BE2C (cell line): ENCODE data around the gene CEPT1.

Experiments
- DNase-seq: peaks from one replicate; pipeline ENCODE4 v3.0.0-alpha.2; 2020
- H3K27me3 ChIP-seq: fragments of 250-450 bp; sonication (Bioruptor Pico); 2 replicates; pipeline ENCODE4 v1.5.1; 2020; ENCODE audit warnings: mild to moderate bottlenecking
- H3K36me3 ChIP-seq: fragments of 250-450 bp; sonication (Bioruptor Pico); 2 replicates; pipeline ENCODE4 v1.5.1; 2020; ENCODE audit warnings: mild to moderate bottlenecking
- H3K4me1 ChIP-seq: fragments of 250-450 bp; sonication (Bioruptor Pico); 2 replicates; pipeline ENCODE4 v1.5.1; 2020
- H3K4me3 ChIP-seq: 2 replicates; pipeline ENCODE4 v1.5.1; 2011; ENCODE audit warnings: low read depth, low read length
- H3K9me3 ChIP-seq: fragments of 250-450 bp; sonication (Bioruptor Pico); 2 replicates; pipeline ENCODE4 v1.5.1; 2020
- TF ChIP-seq, protein P1 (sequence below): IDR thresholded peaks from 2 replicates; pipeline ENCODE4 v1.5.1; 2012; ENCODE audit warnings: mild to moderate bottlenecking, low read depth, low read length

CEPT1 gene

GRCh38 chr1:111216751-111217150 is 76.7 kb downstream of the CEPT1 start:
- no peaks in the 10 kb centered on the region; the same call in 1 of the 2 replicates for H3K27me3 ChIP-seq
- no peaks in the 10 kb centered on the region for H3K4me1 ChIP-seq
- DNase-seq, result no peak
- no peak overlapping the region for H3K4me3 ChIP-seq
- TF ChIP-seq, protein P1, sequence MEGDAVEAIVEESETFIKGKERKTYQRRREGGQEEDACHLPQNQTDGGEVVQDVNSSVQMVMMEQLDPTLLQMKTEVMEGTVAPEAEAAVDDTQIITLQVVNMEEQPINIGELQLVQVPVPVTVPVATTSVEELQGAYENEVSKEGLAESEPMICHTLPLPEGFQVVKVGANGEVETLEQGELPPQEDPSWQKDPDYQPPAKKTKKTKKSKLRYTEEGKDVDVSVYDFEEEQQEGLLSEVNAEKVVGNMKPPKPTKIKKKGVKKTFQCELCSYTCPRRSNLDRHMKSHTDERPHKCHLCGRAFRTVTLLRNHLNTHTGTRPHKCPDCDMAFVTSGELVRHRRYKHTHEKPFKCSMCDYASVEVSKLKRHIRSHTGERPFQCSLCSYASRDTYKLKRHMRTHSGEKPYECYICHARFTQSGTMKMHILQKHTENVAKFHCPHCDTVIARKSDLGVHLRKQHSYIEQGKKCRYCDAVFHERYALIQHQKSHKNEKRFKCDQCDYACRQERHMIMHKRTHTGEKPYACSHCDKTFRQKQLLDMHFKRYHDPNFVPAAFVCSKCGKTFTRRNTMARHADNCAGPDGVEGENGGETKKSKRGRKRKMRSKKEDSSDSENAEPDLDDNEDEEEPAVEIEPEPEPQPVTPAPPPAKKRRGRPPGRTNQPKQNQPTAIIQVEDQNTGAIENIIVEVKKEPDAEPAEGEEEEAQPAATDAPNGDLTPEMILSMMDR, result no peak
- no peaks in the 10 kb centered on the region for H3K36me3 ChIP-seq
- no peaks in the 10 kb centered on the region for H3K9me3 ChIP-seq

DNA sequence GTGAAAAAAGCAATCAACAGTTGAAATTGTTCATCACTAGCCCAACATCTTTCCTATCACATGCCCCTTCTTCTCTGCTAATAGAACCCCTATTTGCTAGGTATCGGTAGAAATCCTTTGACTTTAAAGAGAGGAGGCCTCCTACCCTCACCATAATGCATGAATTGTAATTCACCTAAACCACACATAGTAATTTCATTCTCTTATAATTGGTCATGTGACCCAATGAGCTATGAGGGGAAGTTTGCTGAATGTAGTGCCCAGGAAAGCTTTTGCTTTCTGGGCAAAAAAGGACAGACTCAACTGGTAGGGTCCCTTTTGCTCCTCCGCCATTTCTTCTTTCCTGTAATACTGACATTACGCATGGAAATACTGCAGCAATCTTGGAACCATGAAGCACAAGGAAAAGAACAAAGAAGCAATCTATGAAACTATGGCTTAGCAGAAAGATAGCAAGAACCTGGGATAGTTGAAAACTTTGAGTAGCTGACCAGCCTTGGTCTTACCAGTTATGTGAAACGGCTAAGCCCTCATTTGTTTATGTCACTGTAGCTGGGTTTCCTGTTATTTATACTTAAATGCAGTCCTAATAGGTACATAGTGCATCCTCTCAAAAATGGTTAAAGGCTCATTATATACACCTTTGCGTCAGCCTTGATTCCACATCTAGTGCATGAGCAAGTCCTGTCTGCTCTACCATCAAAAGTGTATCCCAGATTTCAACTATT is 77.3 kb downstream of the CEPT1 start:
- Histone ChIP-seq H3K4me3 (no peak overlapping the region), H3K4me1 (no peaks in the 10 kb centered on the region), H3K36me3 (no peaks in the 10 kb centered on the region), H3K9me3 (no peaks in the 10 kb centered on the region), H3K27me3 (no peaks in the 10 kb centered on the region; the same call in 1 of the 2 replicates)
- DNase-seq, result no peak
- TF ChIP-seq, protein P1, result no peak

DNA sequence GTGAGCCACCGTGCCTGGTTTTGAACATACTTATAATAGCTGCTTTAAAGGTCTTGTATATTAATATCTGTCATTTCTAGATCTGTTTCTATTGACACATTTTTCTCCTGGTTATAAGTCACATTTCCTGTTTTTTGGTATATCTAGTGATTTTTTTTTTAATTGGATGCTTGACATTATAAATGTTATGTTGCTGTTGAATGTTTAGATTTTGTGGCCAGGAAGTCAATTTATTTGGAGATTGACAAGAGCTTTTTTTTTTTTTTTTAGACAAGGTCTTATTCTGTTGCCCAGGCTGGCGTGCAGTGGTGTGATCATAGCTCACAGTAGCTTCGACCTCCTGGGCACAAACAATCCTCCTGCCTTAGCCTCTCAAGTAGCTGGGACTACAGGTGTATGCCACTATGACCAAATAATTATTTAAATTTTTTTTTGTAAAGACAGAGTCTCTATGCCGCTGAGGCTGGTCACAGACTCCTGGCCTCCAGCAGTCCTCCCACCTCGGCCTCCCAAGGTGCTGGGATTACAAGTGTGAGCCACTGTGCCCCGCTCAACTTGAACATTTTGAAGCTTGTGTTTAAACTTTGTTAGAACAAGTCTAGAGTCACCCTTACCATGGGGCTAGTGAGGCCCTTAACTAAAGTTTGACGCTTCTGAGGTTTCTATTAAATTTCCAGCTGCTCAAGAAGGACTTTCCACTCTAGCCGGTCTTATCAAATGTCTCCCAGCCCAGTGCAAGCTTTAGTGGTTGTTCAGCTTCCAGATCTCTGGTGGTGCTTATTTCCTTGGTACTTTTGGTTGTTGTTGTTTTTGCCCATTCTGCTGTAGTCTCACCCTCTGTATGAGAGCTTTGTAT is 78.9 kb downstream of the CEPT1 start:
- DNase-seq, result no peak
- Histone ChIP-seq H3K9me3 (no peaks in the 10 kb centered on the region), H3K27me3 (0 out of 2 replicates have a peak, but pooled peaks cover under 1% of the 10 kb centered on the region), H3K36me3 (no peaks in the 10 kb centered on the region), H3K4me1 (no peaks in the 10 kb centered on the region), H3K4me3 (no peak overlapping the region)
- TF ChIP-seq, protein P1, result no peak

GRCh38 chr1:111219557-111220286 is 79.7 kb downstream of the CEPT1 start:
- Histone ChIP-seq H3K4me1 (no peaks in the 10 kb centered on the region), H3K4me3 (no peak overlapping the region), H3K27me3 (peaks cover 4% of the 10 kb centered on the region; the same call in 1 of the 2 replicates), H3K9me3 (no peaks in the 10 kb centered on the region), H3K36me3 (no peaks in the 10 kb centered on the region)
- no peak for DNase-seq
- TF ChIP-seq, protein P1, result no peak

DNA sequence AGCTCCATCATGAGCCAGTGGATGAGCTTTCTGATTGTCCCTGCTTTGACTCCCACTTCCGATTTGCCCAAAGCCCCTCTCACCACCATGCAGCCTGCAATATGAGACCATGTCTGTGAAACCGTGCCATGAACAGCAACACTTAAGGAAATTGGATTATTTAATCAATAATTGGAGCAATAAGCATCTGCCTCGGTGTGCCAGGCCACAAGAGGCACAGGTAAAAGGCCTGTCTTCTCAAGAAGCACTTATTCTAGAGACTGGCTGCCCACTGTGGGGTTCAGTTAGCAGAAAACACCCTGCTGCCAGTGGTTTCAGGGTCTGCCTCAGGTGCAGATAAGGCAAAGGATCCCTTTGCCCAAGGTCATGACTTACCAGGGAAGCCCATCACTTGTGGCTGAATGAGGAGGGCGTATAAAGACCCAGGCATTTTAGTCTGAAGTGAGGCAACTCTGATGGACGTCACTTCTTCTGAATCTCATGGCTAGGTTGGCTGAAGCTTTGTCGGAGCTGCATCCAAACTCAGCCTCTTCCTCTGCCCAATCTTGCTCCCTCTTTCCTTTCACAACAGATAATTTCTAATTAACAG is 80.4 kb downstream of the CEPT1 start:
- Histone ChIP-seq H3K27me3 (peaks cover 4% of the 10 kb centered on the region; the same call in 1 of the 2 replicates), H3K36me3 (no peaks in the 10 kb centered on the region), H3K4me3 (no peak overlapping the region), H3K4me1 (no peaks in the 10 kb centered on the region), H3K9me3 (no peaks in the 10 kb centered on the region)
- TF ChIP-seq, protein P1, result no peak
- DNase-seq, result no peak
